Liver (tissue), 3 donors: Measurements from ENCODE around the gene SEPHS1.

Experiments used
- ATF3 ChIP-seq: IDR thresholded peaks from 2 replicates; pipeline ENCODE4 v1.6.1; 2016; ENCODE audit warnings: antibody characterized with exemption
- CTCF ChIP-seq: fragments of 150-350 bp; IDR thresholded peaks from 2 replicates; pipeline ENCODE4 v1.5.1; 2017; ENCODE audit warnings: improper control_type of control experiment, low read depth, low read length; ENCODE audit not compliant: missing input control
- EGR1 ChIP-seq, 2 donors: IDR thresholded peaks; 2 replicates each; pipeline ENCODE4 v1.6.1; 2016 to 2018; ENCODE audit warnings: antibody characterized with exemption in 2 of 2, low read depth in 2 of 2
- GABPA ChIP-seq, 2 donors: IDR thresholded peaks in 1 of 2; conservative IDR thresholded peaks in 1 of 2; 2 replicates each; pipeline ENCODE4 v1.6.1; 2016; ENCODE audit warnings: antibody characterized with exemption in 2 of 2, mild to moderate bottlenecking in 1 of 2, moderate library complexity in 1 of 2
- JUND ChIP-seq, 2 donors: IDR thresholded peaks; 2 replicates each; pipeline ENCODE4 v1.6.1; 2016; ENCODE audit warnings: antibody characterized with exemption in 2 of 2
- MAX ChIP-seq: IDR thresholded peaks from 2 replicates; pipeline ENCODE4 v1.6.1; 2016; ENCODE audit warnings: antibody characterized with exemption
- RAD21 ChIP-seq, 2 donors: IDR thresholded peaks; 2 replicates each; pipeline ENCODE4 v1.6.1; 2016; ENCODE audit warnings: antibody characterized with exemption in 2 of 2, mild to moderate bottlenecking in 2 of 2
- REST ChIP-seq: IDR thresholded peaks from 2 replicates; pipeline ENCODE4 v1.6.1; 2016; ENCODE audit warnings: antibody characterized with exemption, mild to moderate bottlenecking
- RXRA ChIP-seq, 2 donors: IDR thresholded peaks; 2 replicates each; pipeline ENCODE4 v1.6.1; 2017 to 2018; ENCODE audit warnings: antibody characterized with exemption in 2 of 2, mild to moderate bottlenecking in 1 of 2
- SP1 ChIP-seq: IDR thresholded peaks from 2 replicates; pipeline ENCODE4 v1.6.1; 2018; ENCODE audit warnings: antibody characterized with exemption, mild to moderate bottlenecking
- TAF1 ChIP-seq: conservative IDR thresholded peaks from 2 replicates; pipeline ENCODE4 v1.6.1; 2016; ENCODE audit warnings: antibody characterized with exemption, mild to moderate bottlenecking
- YY1 ChIP-seq: IDR thresholded peaks from 2 replicates; pipeline ENCODE4 v1.6.1; 2016; ENCODE audit warnings: antibody characterized with exemption, mild to moderate bottlenecking
- ZBTB33 ChIP-seq: IDR thresholded peaks from 2 replicates; pipeline ENCODE4 v1.6.1; 2016; ENCODE audit warnings: antibody characterized with exemption
- donor health status: healthy.
- donor health status: healthy.

- TF ChIP-seq CTCF (no peak), RAD21 (IDR thresholded peaks at IDR 0.05) (no peak), ATF3 (no peak), YY1 (no peak), TAF1 (no peak), EGR1 (IDR thresholded peaks at IDR 0.05; ENCODE audit: low read depth in 2 of 2) (no peak), MAX (no peak), JUND (IDR thresholded peaks at IDR 0.05) (no peak), GABPA (IDR thresholded peaks at IDR 0.05 in 1 of 2, conservative IDR thresholded peaks at IDR 0.05 in 1 of 2) (no peak), ZBTB33 (no peak), REST (no peak), RXRA (IDR thresholded peaks at IDR 0.05) (no peak), SP1 (no peak)
Observed at GRCh38 chr10:13319166-13319565, 28.9 kb downstream of the SEPHS1 start.
